HepG2 (cell line): ENCODE data around the gene CEP128. TPM values are rescaled to one million over a fixed set of nuclear protein-coding genes. Genes with fewer than 3 reads are reported as not detected.

Source experiments
- ATAC-seq: fragments of 200-7000 bp; cut with Tn5 transposase; 3 replicates; pipeline ENCODE4 v1.9.1; 2020; ENCODE audit warnings: mild to moderate bottlenecking, moderate library complexity
- BruUV-seq: library from RNA; stranded (reverse); fragments of 400-500 nt; replicated peaks from 2 replicates; lab custom pipeline; 2021; lab: Mats Ljungman, UMichigan
- CTCF ChIA-PET: fragments of 300-600 bp; formaldehyde crosslinking; extraction: SDS; loops from one replicate; lab custom pipeline; 2021; ENCODE audit warnings: low total read pairs, inconsistent platforms, low intra/inter-chr PET ratio; lab: Yijun Ruan, JAX
- POLR2A ChIA-PET: fragments of 350-600 bp; sonication (Branson Sonifier 250); formaldehyde crosslinking; loops from one replicate; lab custom pipeline; 2020; ENCODE audit warnings: antibody characterized with exemption, inconsistent platforms; lab: Yijun Ruan, JAX
- DNase-seq: peaks from one replicate; pipeline ENCODE4 v3.0.0-alpha.2; 2015; ENCODE audit warnings: low spot score
- FAIRE-seq: peaks from 3 replicates; lab custom pipeline; 2011; peaks lifted over from hg19 to GRCh38; lab: Jason Lieb, UNC
- H2AFZ ChIP-seq: one replicate; pipeline ENCODE4 v1.6.1; 2011; ENCODE audit warnings: low read length, inconsistent platforms
- H3K27ac ChIP-seq: fragments of 300-600 bp; 3 replicates; pipeline ENCODE4 v1.8.0; 2011; ENCODE audit warnings: mixed run types, mild to moderate bottlenecking, mixed read lengths, low read length, inconsistent platforms; ENCODE audit not compliant: insufficient read depth; ENCODE audit errors: extremely low read length
- H3K27me3 ChIP-seq, 2 experiments: fragments of 200-600 bp in 1 of 2; 2 replicates in 1 of 2; 3 replicates in 1 of 2; pipeline versions ENCODE4 v1.6.0 to v1.8.0; 2011; ENCODE audit warnings: low read length in 2 of 2, mild to moderate bottlenecking in 2 of 2, moderate library complexity in 2 of 2, inconsistent platforms in 1 of 2; ENCODE audit not compliant: insufficient read depth in 2 of 2, control insufficient read depth in 1 of 2
- H3K36me3 ChIP-seq, 2 experiments: fragments of 200-600 bp in 1 of 2; replicated peaks in 1 of 2; 2 replicates in 1 of 2; 3 replicates in 1 of 2; pipeline versions ENCODE4 v1.5.1 to v1.8.0; 2011; ENCODE audit warnings: low read length in 2 of 2, inconsistent platforms in 1 of 2; ENCODE audit not compliant: insufficient read depth in 2 of 2, control insufficient read depth in 1 of 2
- H3K4me1 ChIP-seq: 2 replicates; pipeline ENCODE4 v1.5.1; 2012; ENCODE audit warnings: low read length, inconsistent platforms; ENCODE audit not compliant: insufficient read depth
- H3K4me2 ChIP-seq: 2 replicates; pipeline ENCODE4 v1.6.0; 2011; ENCODE audit warnings: low read depth, low read length, inconsistent platforms
- H3K4me3 ChIP-seq, 3 experiments: fragments of 200-600 bp in 1 of 3; sonication (generic), shearing (Covaris generic) in 1 of 3; replicated peaks in 1 of 3; 2 replicates each; pipeline ENCODE4 v1.5.1; 2011 to 2016; ENCODE audit warnings: low read length in 3 of 3, inconsistent platforms in 2 of 3, low read depth in 2 of 3, mild to moderate bottlenecking in 2 of 3, control low read depth in 1 of 3, mixed read lengths in 1 of 3; ENCODE audit not compliant: insufficient read depth in 1 of 3
- H3K79me2 ChIP-seq: one replicate; pipeline ENCODE4 v1.6.1; 2011; ENCODE audit warnings: low read length, inconsistent platforms; ENCODE audit not compliant: insufficient read depth
- H3K9ac ChIP-seq: 2 replicates; pipeline ENCODE4 v1.6.0; 2011; ENCODE audit warnings: mild to moderate bottlenecking, low read depth, low read length, inconsistent platforms; ENCODE audit not compliant: insufficient read depth
- H3K9me3 ChIP-seq: 2 replicates; pipeline ENCODE4 v1.5.1; 2012; ENCODE audit warnings: mild to moderate bottlenecking, low read length
- H4K20me1 ChIP-seq: 2 replicates; pipeline ENCODE4 v1.6.0; 2011; ENCODE audit warnings: inconsistent platforms, mild to moderate bottlenecking, low read length, moderate library complexity; ENCODE audit not compliant: insufficient read depth
- KAT8 ChIP-seq: IDR thresholded peaks from 2 replicates; pipeline ENCODE4 v1.6.1; 2016; ENCODE audit warnings: missing genetic modification reagents, missing compliant biosample characterization
- KDM1A ChIP-seq: IDR thresholded peaks from 2 replicates; pipeline ENCODE4 v1.6.1; 2016; ENCODE audit warnings: missing compliant biosample characterization
- NCOA5 ChIP-seq: sonication (generic); formaldehyde crosslinking; IDR thresholded peaks from 2 replicates; pipeline ENCODE4 v1.4.0; 2020; ENCODE audit warnings: missing genetic modification reagents
- NR3C1 ChIP-seq: sonication (generic); formaldehyde crosslinking; IDR thresholded peaks from 2 replicates; pipeline ENCODE4 v1.4.0; 2020; ENCODE audit warnings: missing genetic modification reagents
- PHF20 ChIP-seq: sonication (generic); formaldehyde crosslinking; IDR thresholded peaks from 2 replicates; pipeline ENCODE4 v1.5.0; 2020; ENCODE audit warnings: mild to moderate bottlenecking, missing genetic modification reagents
- ZFP36L2 ChIP-seq: sonication (generic); formaldehyde crosslinking; IDR thresholded peaks from 2 replicates; pipeline ENCODE4 v1.4.0; 2020; ENCODE audit warnings: missing genetic modification reagents
- ZFP37 ChIP-seq: sonication (generic); formaldehyde crosslinking; IDR thresholded peaks from 2 replicates; pipeline ENCODE4 v1.4.0; 2020; ENCODE audit warnings: missing genetic modification reagents, borderline replicate concordance
- ZNF224 ChIP-seq: sonication (generic); formaldehyde crosslinking; IDR thresholded peaks from 2 replicates; pipeline ENCODE4 v1.5.0; 2020; ENCODE audit warnings: mild to moderate bottlenecking, missing genetic modification reagents
- ZNF563 ChIP-seq: sonication (generic); formaldehyde crosslinking; IDR thresholded peaks from 2 replicates; pipeline ENCODE4 v1.8.0; 2022; ENCODE audit warnings: mild to moderate bottlenecking, moderate library complexity, missing genetic modification reagents
- ZNF619 ChIP-seq: sonication (generic); formaldehyde crosslinking; IDR thresholded peaks from 2 replicates; pipeline ENCODE4 v1.4.0; 2020; ENCODE audit warnings: mild to moderate bottlenecking, missing genetic modification reagents
- WGBS: methylation state at CpG from one replicate; pipeline ENCODE4 v1.1.6; 2017; ENCODE audit warnings: low lambda C conversion rate; 5-methylcytosine and 5-hydroxymethylcytosine counted together
- in situ Hi-C: cut with HindIII; loops from 2 replicates; pipeline ENCODE4 v1.10.0; 2017; ENCODE audit warnings: low pct_unique_long_range_greater_than_20kb; ENCODE audit not compliant: extremely low pct_ligation_motif_present
- intact Hi-C: fragments of 100-400 bp; cut with micrococcal nuclease; formaldehyde crosslinking; loops from one replicate; pipeline ENCODE4 v1.10.0; 2022; ENCODE audit not compliant: unreplicated experiment
- polyA plus RNA-seq, 8 experiments: library from polyadenylated mRNA; depleted of rRNA in 3 of 8; stranded (reverse) in 7 of 8; unstranded in 1 of 8; fragments of >200 nt; fragmentation: Illumina TruSeq in 4 of 8; extraction: Trizol in 4 of 8; gene quantifications; 2 replicates each; pipeline versions ENCODE4 v1.2.1 to v1.2.3, GENCODE V29; 2011 to 2016; ENCODE audit warnings: low read depth in 4 of 8, missing spikeins in 1 of 8, mixed read lengths in 1 of 8; ENCODE audit not compliant: insufficient read depth in 1 of 8
- total RNA-seq, 5 experiments: library from RNA; depleted of rRNA; stranded (reverse); fragments of >200 nt; fragmentation: Illumina TruSeq; extraction: Trizol; gene quantifications; 2 replicates each; pipeline ENCODE4 v1.2.3, GENCODE V29; 2016; ENCODE audit warnings: low read depth in 1 of 5
- TF ChIP-seq, protein P1 (sequence below): sonication (generic); formaldehyde crosslinking; conservative IDR thresholded peaks from 2 replicates; pipeline ENCODE4 v1.4.0; 2020; ENCODE audit warnings: mild to moderate bottlenecking, missing genetic modification reagents, moderate library complexity
- TF ChIP-seq, protein P2 (sequence below): sonication (generic); formaldehyde crosslinking; IDR thresholded peaks from 2 replicates; pipeline ENCODE4 v1.8.0; 2022; ENCODE audit warnings: mild to moderate bottlenecking, missing genetic modification reagents, borderline replicate concordance
- TF ChIP-seq, protein P3 (sequence below): sonication (generic); formaldehyde crosslinking; IDR thresholded peaks from 2 replicates; pipeline ENCODE4 v1.4.0; 2020; ENCODE audit warnings: missing genetic modification reagents; ENCODE audit errors: not compliant biosample characterization

Gene CEP128
- total and polyA plus RNA-seq, 2 of the 13 experiments (the other 11 are each of a cell fraction or from before 2014, with no cell fraction given): 1.3 to 7.5 TPM

DNA sequence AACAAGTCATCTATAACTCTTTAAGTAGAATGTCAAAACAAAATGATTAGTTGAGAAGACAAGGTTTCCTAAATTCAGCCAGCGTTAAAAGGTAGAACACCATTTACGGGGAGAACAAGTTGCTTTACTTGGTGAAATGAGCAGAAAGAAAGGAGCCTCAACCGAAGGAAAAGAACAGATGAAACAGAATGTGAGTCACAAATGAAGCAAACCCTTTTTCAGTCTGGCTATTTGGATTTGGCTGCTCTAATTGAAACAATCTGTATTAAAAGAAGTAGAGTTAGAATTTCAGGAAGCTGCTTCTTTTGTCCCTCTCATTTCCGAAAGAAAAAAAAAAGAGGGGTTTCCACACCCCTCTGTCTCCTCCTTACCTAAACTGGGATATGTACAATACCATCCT, 34.6 kb downstream of the CEP128 start:
- 94% methylated on average over 4 of the region's 4 CpGs for WGBS
- POLR2A ChIA-PET: no interaction called here
- BruUV-seq: no TSS peak
- Histone ChIP-seq H3K79me2 (no peaks in the 10 kb centered on the region), H3K36me3 (no peaks in the 10 kb centered on the region), H3K27me3 (no peaks in the 10 kb centered on the region), H3K4me3 (no peak overlapping the region), H3K9ac (no peak overlapping the region), H3K27ac (no peak overlapping the region), H3K9me3 (no peaks in the 10 kb centered on the region), H3K4me1 (peaks cover 6% of the 10 kb centered on the region; the same call in 1 of the 2 replicates), H3K4me2 (no peak overlapping the region), H2AFZ (no peak overlapping the region), H4K20me1 (no peaks in the 10 kb centered on the region)
- DNase-seq (no peak), FAIRE-seq (no peak), ATAC-seq (no peak)
- TF ChIP-seq KDM1A (CRISPR knock-in tag): no peak
- no peak for TF ChIP-seq NR3C1 (CRISPR knock-in tag)
- no peak for TF ChIP-seq NCOA5 (CRISPR knock-in tag)
- TF ChIP-seq ZFP36L2: no peak
- TF ChIP-seq, protein P1, sequence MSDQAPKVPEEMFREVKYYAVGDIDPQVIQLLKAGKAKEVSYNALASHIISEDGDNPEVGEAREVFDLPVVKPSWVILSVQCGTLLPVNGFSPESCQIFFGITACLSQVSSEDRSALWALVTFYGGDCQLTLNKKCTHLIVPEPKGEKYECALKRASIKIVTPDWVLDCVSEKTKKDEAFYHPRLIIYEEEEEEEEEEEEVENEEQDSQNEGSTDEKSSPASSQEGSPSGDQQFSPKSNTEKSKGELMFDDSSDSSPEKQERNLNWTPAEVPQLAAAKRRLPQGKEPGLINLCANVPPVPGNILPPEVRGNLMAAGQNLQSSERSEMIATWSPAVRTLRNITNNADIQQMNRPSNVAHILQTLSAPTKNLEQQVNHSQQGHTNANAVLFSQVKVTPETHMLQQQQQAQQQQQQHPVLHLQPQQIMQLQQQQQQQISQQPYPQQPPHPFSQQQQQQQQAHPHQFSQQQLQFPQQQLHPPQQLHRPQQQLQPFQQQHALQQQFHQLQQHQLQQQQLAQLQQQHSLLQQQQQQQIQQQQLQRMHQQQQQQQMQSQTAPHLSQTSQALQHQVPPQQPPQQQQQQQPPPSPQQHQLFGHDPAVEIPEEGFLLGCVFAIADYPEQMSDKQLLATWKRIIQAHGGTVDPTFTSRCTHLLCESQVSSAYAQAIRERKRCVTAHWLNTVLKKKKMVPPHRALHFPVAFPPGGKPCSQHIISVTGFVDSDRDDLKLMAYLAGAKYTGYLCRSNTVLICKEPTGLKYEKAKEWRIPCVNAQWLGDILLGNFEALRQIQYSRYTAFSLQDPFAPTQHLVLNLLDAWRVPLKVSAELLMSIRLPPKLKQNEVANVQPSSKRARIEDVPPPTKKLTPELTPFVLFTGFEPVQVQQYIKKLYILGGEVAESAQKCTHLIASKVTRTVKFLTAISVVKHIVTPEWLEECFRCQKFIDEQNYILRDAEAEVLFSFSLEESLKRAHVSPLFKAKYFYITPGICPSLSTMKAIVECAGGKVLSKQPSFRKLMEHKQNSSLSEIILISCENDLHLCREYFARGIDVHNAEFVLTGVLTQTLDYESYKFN (CRISPR knock-in tag): no peak
- TF ChIP-seq, protein P2, sequence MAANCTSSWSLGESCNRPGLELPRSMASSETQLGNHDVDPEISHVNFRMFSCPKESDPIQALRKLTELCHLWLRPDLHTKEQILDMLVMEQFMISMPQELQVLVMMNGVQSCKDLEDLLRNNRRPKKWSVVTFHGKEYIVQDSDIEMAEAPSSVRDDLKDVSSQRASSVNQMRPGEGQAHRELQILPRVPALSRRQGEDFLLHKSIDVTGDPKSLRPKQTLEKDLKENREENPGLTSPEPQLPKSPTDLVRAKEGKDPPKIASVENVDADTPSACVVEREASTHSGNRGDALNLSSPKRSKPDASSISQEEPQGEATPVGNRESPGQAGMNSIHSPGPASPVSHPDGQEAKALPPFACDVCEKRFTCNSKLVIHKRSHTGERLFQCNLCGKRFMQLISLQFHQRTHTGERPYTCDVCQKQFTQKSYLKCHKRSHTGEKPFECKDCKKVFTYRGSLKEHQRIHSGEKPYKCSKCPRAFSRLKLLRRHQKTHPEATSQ (CRISPR knock-in tag): no peak
- TF ChIP-seq, protein P3, sequence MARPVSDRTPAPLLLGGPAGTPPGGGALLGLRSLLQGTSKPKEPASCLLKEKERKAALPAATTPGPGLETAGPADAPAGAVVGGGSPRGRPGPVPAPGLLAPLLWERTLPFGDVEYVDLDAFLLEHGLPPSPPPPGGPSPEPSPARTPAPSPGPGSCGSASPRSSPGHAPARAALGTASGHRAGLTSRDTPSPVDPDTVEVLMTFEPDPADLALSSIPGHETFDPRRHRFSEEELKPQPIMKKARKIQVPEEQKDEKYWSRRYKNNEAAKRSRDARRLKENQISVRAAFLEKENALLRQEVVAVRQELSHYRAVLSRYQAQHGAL (CRISPR knock-in tag): no peak
- TF ChIP-seq PHF20 (CRISPR knock-in tag): no peak
- TF ChIP-seq KAT8 (CRISPR knock-in tag): no peak
- no peak for TF ChIP-seq ZNF619
- TF ChIP-seq ZNF224 (CRISPR knock-in tag): no peak
- no peak for TF ChIP-seq ZNF563 (CRISPR knock-in tag)
- TF ChIP-seq ZFP37 (CRISPR knock-in tag): no peak
- CTCF ChIA-PET: no interaction called here
- in situ Hi-C loops (no loop called here), intact Hi-C loops (no loop called here)
